Umbilical cord (tissue), 2 donors: ENCODE results near the gene ADAP1. TPM values are rescaled to one million over a fixed set of nuclear protein-coding genes. Genes with fewer than 3 reads are reported as not detected.
"Not testable (repeated sequence)": the region's sequence is repeated elsewhere in the genome, so short reads cannot be mapped to it uniquely, and the experiment has no call there.

Experiments
- DNase-seq: peaks from one replicate; pipeline ENCODE4 v3.0.0-alpha.2; 2015; ENCODE audit warnings: low spot score
- total RNA-seq: library from RNA; depleted of rRNA; stranded (reverse); fragments of >200 nt; gene quantifications from one replicate; pipeline ENCODE4 v1.2.3, GENCODE V29; 2014; ENCODE audit warnings: low replicate concordance; ENCODE audit not compliant: insufficient read depth

The ADAP1 gene
- total RNA-seq, 1 donor from 2014 or later = 13.5 TPM

- no peak for DNase-seq
Measured at GRCh38 chr7:882336-883035, 72.0 kb downstream of the ADAP1 start.

GRCh38 chr7:881441-882234 is 72.8 kb downstream of the ADAP1 start:
- no peak for DNase-seq

GRCh38 chr7:880450-880849 is 74.0 kb downstream of the ADAP1 start:
- no peak for DNase-seq

- no peak for DNase-seq
Measured at GRCh38 chr7:879706-880105, 74.8 kb downstream of the ADAP1 start.

GRCh38 chr7:879093-879492 is 75.4 kb downstream of the ADAP1 start:
- DNase-seq = no peak

GRCh38 chr7:877312-878232 is 76.9 kb downstream of the ADAP1 start:
- DNase-seq = no peak

- peak; percentile 41 for DNase-seq
Measured at GRCh38 chr7:876972-877311, 77.5 kb downstream of the ADAP1 start.

GRCh38 chr7:876077-876971 is 78.2 kb downstream of the ADAP1 start, which contains the start of gene GET4:
GET4 (plus strand) TSS chr7:876554; CDS start chr7:876646, 92 bp downstream.
- peak; percentile 93 for DNase-seq

- DNase-seq = no peak
Measured at GRCh38 chr7:875476-876076, 78.9 kb downstream of the ADAP1 start.

GRCh38 chr7:875051-875450 is 79.4 kb downstream of the ADAP1 start:
- no peak for DNase-seq

GRCh38 chr7:874031-874749 is 80.3 kb downstream of the ADAP1 start:
- peak; percentile 96 for DNase-seq

GRCh38 chr7:873367-874002 is 81.0 kb downstream of the ADAP1 start:
- DNase-seq = peak; percentile 82

GRCh38 chr7:872685-873084 is 81.8 kb downstream of the ADAP1 start:
- not testable (repeated sequence) for DNase-seq

- DNase-seq = no peak
Measured at GRCh38 chr7:871900-872537, 82.5 kb downstream of the ADAP1 start.

GRCh38 chr7:869348-869747 is 85.1 kb downstream of the ADAP1 start:
- no peak for DNase-seq

GRCh38 chr7:868189-868486 is 86.3 kb downstream of the ADAP1 start:
- no peak for DNase-seq

- peak; percentile 50 for DNase-seq
Measured at GRCh38 chr7:867406-868188, 86.9 kb downstream of the ADAP1 start.

GRCh38 chr7:867001-867405 is 87.5 kb downstream of the ADAP1 start:
- DNase-seq = peak; percentile 28
